Uterus (tissue), 2 donors: ENCODE measurements around the gene ACOXL.

ENCODE experiments used
- CTCF ChIP-seq, 4 experiments: fragments of 200-600 bp in 2 of 4; fragments of 450-650 bp in 2 of 4; sonication (generic) in 2 of 4; IDR thresholded peaks; one replicate each; pipeline ENCODE4 v1.5.1; 2016 to 2019; ENCODE audit warnings: antibody characterized with exemption in 4 of 4, mild to moderate bottlenecking in 2 of 4, moderate library complexity in 1 of 4
- POLR2A ChIP-seq, 2 donors: fragments of 450-650 bp; IDR thresholded peaks; one replicate each; pipeline ENCODE4 v1.6.1; 2016; ENCODE audit warnings: antibody characterized with exemption in 2 of 2, mild to moderate bottlenecking in 1 of 2, moderate library complexity in 1 of 2

- no peak for TF ChIP-seq POLR2A (IDR thresholded peaks at IDR 0.05)
- TF ChIP-seq CTCF (IDR thresholded peaks at IDR 0.05) = no peak
Measured at GRCh38 chr2:111101592-111101991, 369.2 kb downstream of the ACOXL start.
